ENCODE measurements around the gene KCNK1.

KCNK1 gene

DNA sequence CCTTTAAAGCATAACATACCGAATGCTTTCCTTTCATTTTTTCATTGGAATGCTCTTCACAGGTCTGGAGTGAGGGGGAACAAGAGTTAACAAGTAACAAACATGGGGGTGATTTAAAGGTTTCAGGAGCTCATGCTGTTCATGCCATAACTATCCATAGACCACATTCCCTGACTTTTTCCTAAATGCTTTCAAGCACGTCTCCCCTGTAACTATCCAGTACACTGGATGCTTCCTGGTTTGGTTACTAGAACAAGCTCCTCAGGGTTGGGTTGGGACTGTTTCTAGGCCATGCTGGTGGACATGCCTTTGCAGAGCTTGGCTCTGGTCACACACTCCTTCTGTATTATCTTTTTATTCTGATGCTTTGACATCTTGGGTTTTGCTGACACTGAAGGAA lies 38.6 kb downstream of the KCNK1 start:
- H3K4me3 ChIP-seq (ENCODE audit: low read depth, low read length), result no peak overlapping the region
- DNase-seq (ENCODE audit: low read depth), result no peak

DNA sequence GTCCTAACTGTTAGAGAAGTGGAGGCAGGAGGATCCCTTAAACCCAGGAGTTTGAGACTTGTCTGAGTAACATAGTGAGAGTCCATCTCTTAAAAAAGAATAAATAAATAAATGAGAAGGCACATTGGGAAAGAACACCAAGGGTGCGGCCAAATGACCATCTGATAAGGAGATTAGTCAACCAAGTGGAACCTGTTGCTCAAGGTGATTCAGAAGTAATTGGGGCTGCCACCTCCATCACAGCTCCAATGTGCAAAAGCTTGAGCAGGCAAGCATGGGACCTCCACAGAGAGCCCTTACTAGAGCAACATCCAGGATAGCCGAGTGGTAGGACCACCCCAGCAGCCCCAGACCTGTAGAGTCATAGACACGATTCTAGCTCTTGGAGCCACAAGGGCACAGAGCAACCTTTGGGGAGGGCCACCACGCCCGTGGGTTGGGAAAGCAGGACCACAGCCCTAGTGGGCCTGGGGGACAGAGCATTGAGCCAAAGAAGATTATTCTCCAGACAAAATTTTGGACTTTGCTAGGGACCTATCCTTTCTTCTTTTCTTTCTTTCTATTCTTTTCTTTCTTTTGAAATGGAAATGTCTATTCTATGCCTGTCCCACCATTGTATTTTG lies 40.9 kb downstream of the KCNK1 start:
- DNase-seq (ENCODE audit: low read depth), result no peak
- TF ChIP-seq, protein P1, sequence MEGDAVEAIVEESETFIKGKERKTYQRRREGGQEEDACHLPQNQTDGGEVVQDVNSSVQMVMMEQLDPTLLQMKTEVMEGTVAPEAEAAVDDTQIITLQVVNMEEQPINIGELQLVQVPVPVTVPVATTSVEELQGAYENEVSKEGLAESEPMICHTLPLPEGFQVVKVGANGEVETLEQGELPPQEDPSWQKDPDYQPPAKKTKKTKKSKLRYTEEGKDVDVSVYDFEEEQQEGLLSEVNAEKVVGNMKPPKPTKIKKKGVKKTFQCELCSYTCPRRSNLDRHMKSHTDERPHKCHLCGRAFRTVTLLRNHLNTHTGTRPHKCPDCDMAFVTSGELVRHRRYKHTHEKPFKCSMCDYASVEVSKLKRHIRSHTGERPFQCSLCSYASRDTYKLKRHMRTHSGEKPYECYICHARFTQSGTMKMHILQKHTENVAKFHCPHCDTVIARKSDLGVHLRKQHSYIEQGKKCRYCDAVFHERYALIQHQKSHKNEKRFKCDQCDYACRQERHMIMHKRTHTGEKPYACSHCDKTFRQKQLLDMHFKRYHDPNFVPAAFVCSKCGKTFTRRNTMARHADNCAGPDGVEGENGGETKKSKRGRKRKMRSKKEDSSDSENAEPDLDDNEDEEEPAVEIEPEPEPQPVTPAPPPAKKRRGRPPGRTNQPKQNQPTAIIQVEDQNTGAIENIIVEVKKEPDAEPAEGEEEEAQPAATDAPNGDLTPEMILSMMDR (IDR thresholded peaks at IDR 0.05; ENCODE audit: low read depth, low read length), result no peak
- TF ChIP-seq MYC (IDR thresholded peaks at IDR 0.05; ENCODE audit: low read depth, low read length), result no peak
- TF ChIP-seq POLR2A (IDR thresholded peaks at IDR 0.05; ENCODE audit: extremely low read depth, insufficient read length), result no peak
- TF ChIP-seq, protein P2, sequence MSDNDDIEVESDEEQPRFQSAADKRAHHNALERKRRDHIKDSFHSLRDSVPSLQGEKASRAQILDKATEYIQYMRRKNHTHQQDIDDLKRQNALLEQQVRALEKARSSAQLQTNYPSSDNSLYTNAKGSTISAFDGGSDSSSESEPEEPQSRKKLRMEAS (IDR thresholded peaks at IDR 0.05; ENCODE audit: low read depth, low read length), result no peak

More for the DNA sequence above, 38.6 kb downstream of the KCNK1 start:
- TF ChIP-seq, protein P2 (IDR thresholded peaks at IDR 0.05; ENCODE audit: low read depth, low read length), result no peak
- TF ChIP-seq MYC (IDR thresholded peaks at IDR 0.05; ENCODE audit: low read depth, low read length), result no peak
- TF ChIP-seq, protein P1 (IDR thresholded peaks at IDR 0.05; ENCODE audit: low read depth, low read length), result no peak
- no peak for TF ChIP-seq POLR2A (IDR thresholded peaks at IDR 0.05; ENCODE audit: extremely low read depth, insufficient read length)

DNA sequence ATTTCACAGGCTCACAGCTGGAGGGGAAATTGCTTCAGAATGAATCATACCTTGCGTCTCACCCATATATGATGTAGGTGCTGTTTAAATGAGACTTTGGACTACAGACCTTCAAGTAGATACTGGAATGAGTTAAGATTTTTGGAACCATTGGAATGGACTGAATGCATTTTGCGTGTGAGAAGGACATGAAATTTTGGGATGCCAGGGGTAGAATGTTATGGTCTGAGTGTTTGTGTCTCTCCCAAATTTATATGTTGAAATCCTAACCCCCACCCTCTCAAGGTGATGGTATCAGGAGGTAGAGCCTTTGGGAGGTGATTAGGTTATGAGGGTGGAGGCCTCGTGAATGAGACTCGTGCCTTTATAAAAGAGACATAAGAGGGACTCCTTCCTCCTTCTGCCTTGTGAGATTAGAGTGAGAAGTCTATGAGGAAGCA lies 41.4 kb downstream of the KCNK1 start:
- no peak for DNase-seq (ENCODE audit: low read depth)
- H3K4me3 ChIP-seq (ENCODE audit: low read depth, low read length), result no peak overlapping the region
- TF ChIP-seq MYC (IDR thresholded peaks at IDR 0.05; ENCODE audit: low read depth, low read length) (no peak), POLR2A (IDR thresholded peaks at IDR 0.05; ENCODE audit: extremely low read depth, insufficient read length) (no peak)
- TF ChIP-seq, protein P2 (IDR thresholded peaks at IDR 0.05; ENCODE audit: low read depth, low read length), result no peak
- TF ChIP-seq, protein P1 (IDR thresholded peaks at IDR 0.05; ENCODE audit: low read depth, low read length), result no peak

More for the DNA sequence above, 40.9 kb downstream of the KCNK1 start:
- H3K4me3 ChIP-seq (ENCODE audit: low read depth, low read length), result no peak overlapping the region

DNA sequence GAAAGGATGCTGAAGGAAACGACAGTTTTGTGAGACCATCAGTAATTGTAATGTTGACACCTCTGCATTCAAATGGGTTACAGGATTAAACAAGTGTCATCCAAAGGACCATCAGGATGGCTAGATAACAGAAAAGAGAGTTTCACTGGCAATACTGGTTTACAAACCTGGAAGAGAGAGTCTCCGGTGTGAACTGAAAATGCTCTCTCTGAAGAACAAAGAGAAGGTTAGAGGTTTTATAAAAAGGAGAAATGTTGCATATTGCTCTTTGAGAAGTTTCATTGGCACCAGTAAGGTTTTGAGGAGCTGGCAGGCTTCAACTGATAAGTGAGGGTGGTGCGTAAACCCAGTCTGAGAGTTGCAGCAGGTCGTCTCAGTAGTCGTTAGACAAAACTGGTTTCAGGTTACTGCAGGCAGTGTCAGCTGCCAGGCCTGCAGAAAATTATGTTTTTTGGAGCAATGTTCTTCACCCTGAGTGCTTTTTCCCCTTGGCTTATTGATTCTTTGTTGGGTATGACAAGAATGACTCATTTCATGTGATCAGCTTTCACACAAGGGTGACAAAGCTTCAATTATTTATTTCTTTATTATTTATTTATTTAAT lies 42.2 kb downstream of the KCNK1 start:
- TF ChIP-seq, protein P1 (IDR thresholded peaks at IDR 0.05; ENCODE audit: low read depth, low read length), result no peak
- TF ChIP-seq, protein P2 (IDR thresholded peaks at IDR 0.05; ENCODE audit: low read depth, low read length), result no peak
- no peak for TF ChIP-seq MYC (IDR thresholded peaks at IDR 0.05; ENCODE audit: low read depth, low read length)
- TF ChIP-seq POLR2A (IDR thresholded peaks at IDR 0.05; ENCODE audit: extremely low read depth, insufficient read length), result no peak
- no peak for DNase-seq (ENCODE audit: low read depth)

DNA sequence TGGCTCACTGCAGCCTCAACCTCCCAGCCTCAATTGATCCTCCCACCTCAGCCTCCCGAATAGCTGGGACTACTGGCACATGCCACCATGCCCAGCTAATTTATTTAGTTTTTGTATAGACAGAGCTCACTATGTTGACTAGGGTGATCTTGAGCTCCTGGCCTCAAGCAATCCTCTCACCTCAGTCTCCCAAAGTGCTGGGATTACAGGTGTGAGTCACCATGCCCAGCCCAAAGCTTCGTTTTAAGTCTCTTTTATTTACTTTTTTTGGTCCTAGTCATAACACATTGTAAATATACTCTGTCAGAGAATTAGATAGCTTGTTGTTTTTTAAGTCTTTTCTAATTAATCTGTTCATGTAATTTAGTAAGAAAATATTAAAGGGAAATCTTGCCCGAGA lies 42.8 kb downstream of the KCNK1 start:
- DNase-seq (ENCODE audit: low read depth), result no peak
- H3K4me3 ChIP-seq (ENCODE audit: low read depth, low read length), result no peak overlapping the region
- TF ChIP-seq, protein P1 (IDR thresholded peaks at IDR 0.05; ENCODE audit: low read depth, low read length), result no peak
- TF ChIP-seq, protein P2 (IDR thresholded peaks at IDR 0.05; ENCODE audit: low read depth, low read length), result no peak
- no peak for TF ChIP-seq POLR2A (IDR thresholded peaks at IDR 0.05; ENCODE audit: extremely low read depth, insufficient read length)
- no peak for TF ChIP-seq MYC (IDR thresholded peaks at IDR 0.05; ENCODE audit: low read depth, low read length)

More for the DNA sequence above, 42.2 kb downstream of the KCNK1 start:
- no peak overlapping the region for H3K4me3 ChIP-seq (ENCODE audit: low read depth, low read length)
